CD4-positive, alpha-beta T cell treated with Interleukin-4 for 4 hours (primary cell): Measurements from ENCODE around the gene DGCR6L.
"Not testable (repeated sequence)": the region's sequence is repeated elsewhere in the genome, so short reads cannot be mapped to it uniquely, and the experiment has no call there.

Experiments used
- DNase-seq: peaks from one replicate; pipeline ENCODE4 v3.0.0-alpha.2; 2020

The DGCR6L gene

DNA sequence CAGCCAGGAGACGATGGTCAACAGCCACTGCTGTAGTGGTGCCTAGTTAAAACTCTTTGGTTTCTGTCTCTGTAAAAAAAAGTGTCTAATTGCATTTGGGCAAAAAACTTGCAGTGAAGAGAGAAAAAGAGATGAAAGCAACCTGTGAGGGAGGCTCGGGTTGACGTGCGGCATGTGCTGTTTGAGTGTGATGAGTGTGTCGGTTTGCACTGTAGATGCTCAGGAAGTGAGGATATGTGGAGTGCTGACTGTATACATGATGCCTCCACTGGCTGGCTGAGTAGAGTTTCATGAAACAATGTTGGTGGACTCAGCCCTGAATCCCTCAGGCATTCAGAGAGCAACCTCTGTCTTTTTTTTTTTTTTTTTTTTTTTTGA, 4.3 kb upstream of the DGCR6L start:
- DNase-seq, result peak; percentile 51

GRCh38 chr22:20321552-20322211, 1.8 kb upstream of the DGCR6L start:
- not testable (repeated sequence) for DNase-seq

GRCh38 chr22:20320659-20321551, 1.0 kb upstream of the DGCR6L start:
- not testable (repeated sequence) for DNase-seq

GRCh38 chr22:20319041-20319744, 667 bp downstream of the DGCR6L start:
- DNase-seq, result no peak

DNA sequence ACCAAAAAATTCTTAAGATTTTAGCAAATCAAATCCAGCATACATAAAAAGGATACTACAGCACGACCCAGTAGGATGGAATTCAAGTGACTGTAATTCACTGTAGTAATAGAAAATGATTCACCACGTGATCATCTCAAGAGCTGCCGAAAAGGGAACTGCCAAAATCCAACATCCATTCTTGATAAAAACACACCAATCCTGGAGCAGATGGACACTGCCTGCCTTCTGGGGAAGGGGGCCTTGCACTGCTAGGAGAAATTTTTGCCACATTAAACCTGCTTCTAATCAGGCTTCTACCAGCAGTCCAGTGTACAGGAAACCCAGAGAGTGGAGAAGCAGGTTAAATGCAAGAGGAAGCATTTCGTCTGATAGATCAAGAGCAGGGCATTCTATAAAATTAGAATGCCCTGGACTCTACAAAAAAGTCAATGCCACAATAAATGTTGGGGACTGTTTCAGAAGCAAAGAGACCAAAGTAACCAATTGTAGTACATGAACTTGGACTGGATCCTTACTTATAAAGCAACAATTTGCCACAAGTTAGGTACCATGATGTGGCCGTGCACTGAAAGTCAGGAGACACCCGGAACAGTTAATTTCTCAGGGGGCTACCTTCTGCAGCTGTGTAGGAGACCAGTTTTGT, 1.7 kb downstream of the DGCR6L start:
- DNase-seq, result not testable (repeated sequence)

DNA sequence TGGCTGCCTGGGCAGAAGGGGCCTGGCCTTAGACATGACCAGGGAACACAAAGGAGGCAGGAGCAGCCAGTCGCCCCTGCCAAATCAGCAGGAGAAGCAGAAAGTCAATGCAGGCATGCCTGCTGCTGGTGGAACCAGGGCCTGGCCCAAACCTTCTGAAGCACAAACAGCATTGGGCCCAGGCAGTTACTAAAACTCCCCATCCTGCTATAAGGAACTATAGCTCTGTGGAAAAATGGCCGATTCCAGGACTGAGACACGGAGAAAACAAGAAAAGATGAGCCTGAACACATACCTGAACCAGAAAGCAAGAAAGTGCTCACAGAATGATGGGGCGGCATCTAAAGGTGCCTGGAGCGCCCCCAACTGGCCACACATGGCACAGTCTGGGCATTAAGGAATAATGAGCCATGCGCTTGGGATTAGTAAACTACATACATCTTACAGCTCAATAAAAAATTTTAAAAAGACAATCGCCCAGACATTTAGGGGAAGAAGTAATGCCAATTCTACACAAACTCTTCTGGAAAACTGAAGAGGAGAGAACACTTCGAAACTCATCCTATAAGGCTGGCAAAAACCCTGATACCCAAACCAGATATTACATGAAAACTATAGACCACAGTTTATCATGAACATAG, 2.3 kb downstream of the DGCR6L start:
- peak; percentile 50 for DNase-seq

GRCh38 chr22:20316844-20317401, 2.9 kb downstream of the DGCR6L start:
- DNase-seq, result no peak

GRCh38 chr22:20316217-20316843, 3.5 kb downstream of the DGCR6L start:
- DNase-seq, result no peak

DNA sequence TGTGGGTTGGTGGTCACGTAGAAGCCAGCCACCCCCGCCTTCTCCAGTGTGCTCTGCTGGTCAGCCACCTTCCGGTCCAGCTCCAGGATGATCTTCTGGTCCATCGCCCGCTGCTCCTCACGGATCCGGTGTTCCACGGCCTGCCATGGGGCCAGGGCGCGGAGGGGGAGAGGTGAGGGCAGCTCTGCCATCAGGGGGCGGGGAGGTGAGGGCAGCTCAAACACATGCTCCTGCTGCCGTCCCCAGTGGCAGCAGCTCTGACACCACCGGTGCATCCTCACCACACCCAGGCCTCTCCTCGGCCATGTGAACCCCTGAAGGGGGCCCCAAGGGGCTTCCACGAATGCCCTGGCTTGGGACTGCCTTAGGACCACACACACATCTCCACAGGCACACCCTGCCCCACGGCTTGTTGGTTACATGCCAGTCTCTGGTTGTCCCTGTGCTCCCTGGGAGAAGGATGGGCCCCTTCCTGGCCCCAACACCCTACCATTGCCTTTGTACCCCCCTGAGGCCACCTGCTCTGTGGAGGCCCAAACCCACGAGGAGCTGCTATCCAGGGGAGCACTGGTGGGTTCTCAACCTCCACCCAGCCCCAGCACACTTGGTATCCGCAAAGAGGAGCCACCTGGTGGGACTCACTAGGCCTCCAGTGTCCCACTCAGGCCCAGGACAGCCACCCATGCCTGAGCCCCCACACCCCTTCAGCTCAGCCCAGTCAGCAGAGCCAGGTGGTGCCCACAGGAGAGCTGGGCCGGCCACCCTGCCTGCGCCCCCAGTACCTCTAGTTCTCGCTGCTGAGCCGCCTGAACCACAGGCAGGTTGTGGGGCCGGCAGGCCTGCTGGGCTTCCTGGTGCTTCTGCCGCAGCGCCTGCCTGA, 4.3 kb downstream of the DGCR6L start:
- no peak for DNase-seq

DNA sequence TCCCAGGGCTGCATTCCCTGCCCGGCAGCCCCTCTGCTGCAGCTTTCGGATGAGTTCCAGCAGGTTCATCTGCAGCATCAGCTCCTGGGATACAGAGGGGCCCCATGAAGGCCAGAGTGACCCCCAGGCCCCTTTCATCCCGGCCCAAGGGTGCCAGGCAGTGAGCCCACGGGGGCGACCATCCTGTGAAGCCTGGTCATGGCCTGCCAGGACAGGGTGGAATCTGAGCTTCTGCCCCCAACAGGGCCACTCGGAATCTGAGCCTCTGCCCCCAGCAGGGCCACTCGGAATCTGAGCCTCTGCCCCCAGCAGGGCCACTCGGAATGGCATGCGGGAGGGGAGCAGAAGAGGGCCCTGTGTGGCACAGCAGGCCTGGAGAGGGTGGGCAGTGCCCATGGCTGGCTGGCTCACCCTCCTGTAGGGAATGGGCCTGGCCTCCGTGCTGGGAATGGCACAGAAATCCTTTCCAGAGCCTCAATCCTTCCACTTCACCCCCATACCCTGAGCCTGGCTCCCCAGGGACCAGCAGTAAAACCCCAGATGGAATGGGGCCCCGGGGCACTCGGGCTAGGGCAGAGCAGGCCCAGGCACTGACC, 5.0 kb downstream of the DGCR6L start:
- DNase-seq, result not testable (repeated sequence)

DNA sequence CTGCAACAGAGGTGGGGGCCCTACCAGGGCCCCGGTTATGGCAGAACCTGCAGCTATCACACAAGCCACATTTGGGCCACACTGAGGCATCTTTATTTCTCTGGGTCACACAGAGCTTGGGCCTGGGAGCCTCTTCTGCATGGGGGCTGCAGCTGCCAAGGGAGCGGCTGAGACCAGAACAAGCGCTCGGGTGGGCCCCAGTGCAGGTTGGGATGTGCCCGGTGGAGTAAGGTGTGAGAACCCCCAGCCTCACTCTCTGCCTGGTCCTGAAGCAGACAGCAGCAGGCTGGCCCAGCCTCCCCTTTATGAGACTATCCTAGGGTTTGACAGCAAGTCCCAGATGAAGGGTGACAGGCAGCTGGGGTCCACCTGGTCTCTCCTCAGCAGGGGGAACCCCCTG, 5.7 kb downstream of the DGCR6L start:
- DNase-seq, result not testable (repeated sequence)

GRCh38 chr22:20313306-20314077, 6.4 kb downstream of the DGCR6L start:
- DNase-seq, result not testable (repeated sequence)

DNA sequence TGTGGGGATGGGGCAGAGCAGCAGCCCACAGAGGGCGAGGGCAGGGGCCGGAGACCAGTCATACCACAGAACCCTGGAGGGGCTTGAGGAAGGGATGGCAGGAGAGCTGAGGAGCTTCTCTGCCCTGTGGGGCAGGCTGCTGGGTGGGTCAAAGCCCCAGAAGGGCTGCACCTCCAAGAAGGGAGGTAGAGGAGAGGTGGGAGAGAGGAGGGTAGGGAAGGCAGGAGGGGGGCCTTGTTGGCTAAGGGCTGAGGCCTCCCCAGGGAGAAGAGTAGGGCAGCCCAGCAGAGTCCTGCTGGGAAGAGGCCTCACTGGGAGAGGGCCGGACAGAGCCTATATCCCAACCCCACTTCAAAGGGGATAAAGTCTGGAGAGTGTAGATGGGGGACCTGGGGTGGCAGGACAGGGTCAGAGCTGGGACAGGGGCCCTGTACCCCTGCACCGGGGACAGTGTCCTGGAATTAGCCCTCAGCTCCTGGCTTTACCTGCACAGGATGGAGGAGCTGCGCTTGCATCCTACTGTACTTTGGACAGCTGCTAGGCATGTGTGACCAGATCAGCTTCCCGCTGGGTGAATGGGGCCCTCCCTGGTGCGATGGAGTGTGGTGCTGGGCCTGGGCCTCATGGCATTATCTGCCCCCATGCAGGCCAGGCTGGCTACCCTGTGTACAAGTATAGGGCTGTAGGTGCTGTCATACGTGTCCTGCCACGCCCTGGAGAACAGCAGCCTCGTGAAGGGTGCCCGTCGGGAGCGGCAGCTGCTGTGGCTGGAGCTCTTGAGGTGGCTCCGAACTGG, 7.3 kb downstream of the DGCR6L start:
- no peak for DNase-seq

DNA sequence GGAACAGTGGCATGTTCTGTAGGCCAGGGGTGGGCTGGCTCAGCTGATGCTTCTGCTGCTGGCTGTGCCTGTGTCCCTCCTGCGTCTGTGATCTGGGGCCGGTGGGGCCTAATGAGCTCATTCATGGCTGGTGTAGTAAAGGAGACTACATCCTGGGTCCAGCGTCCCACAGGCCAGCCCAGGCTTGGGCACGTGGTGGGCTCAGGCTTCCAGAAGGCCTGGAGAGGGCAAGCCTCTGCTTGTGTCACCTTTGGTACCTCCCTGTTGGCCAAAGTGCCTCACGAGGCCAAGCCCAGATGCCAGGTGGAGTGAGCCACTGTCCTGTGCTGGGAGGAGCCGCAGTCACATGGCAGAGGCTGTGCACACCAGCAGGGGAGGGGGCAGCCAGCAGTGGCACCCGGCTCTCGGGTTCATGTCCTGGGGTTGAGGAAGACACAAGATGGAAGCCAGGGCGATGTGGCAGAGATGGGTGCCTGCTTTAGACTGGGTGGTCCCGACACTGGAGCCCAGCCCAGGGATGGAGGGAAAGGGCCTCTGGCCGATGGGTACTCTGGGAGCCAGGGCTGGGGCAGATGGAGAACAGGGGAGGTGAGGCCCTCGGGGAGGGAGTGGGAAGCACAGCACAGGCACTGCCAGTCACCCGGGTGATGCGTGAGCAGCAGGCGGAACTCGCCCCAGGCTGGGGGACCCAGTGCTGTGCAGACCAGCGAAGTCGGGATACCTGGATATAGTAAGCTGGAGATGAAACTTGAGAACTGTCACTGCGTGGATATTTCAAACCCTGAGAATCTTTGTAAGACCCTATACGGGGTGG, 8.4 kb downstream of the DGCR6L start:
- not testable (repeated sequence) for DNase-seq

DNA sequence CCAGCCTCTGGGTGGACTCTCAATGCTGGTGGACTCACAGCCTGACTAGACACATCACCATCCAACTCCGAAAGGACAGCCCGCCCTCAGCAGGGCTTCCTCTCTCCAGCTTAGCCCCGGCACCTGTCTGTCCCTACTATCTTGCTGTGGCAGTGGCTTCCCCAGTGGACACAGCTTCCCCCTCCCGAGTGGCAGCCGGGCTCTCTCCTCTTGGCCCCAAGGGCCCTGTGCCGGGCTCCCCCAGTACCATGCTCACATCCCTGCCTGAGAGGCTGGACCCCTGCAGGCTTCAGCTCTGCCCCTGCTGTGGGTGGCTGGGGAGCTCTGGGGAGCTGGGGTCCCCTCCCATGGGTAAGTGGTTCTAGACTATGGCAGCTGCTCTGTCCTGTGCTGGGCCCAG, 9.1 kb downstream of the DGCR6L start:
- DNase-seq, result not testable (repeated sequence)

GRCh38 chr22:20310180-20310579, 9.7 kb downstream of the DGCR6L start:
- not testable (repeated sequence) for DNase-seq

DNA sequence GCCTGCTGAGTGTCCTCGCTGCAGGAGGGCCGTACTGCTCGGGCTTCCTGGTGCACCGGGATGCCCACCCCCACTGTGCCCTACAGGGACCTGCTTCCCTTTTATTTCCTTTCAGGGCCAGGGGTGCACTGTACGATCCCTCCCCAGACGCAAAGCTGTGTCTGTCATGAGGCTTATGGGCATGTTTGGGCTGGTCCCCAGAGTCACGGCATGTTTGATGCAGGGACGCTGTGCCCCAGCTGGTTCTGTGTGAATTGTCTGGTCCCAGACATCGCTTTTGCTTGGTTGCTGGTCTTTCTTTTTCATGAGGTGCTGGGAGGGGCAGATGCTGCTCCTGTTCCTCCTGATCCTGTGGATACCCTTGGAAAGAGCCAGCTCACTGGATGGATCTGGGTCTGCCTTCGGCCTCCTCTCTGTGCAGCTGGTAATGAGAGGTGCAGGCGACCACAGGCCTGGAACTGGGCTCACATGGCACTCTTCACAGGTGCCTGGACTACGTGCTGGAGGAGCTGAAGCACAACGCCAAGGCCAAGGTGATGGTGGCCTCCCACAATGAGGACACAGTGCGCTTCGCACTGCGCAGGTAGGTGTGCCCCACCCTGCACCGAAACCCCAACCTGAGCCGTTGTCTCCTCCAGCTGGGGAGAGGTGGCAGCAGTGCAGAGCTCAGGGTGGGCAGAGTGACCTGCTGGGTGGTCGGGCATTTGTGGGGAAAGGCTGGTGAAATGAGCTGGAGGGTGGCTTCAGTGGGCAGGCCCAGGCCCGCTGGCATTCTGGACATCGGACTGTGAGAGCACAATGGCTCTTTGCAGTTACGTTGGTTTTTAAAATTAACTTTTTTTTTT, 10.8 kb downstream of the DGCR6L start:
- not testable (repeated sequence) for DNase-seq
